GM18526 (cell line): ENCODE data around the gene PRKCH.

Experiments
- POLR2A ChIP-seq: IDR thresholded peaks from 3 replicates; pipeline ENCODE4 v1.6.1; 2011; ENCODE audit not compliant: insufficient read length; ENCODE audit errors: extremely low read depth

The PRKCH gene

GRCh38 chr14:61372379-61372778 lies 51.0 kb downstream of the PRKCH start:
- TF ChIP-seq POLR2A: no peak

- no peak for TF ChIP-seq POLR2A
Measured at GRCh38 chr14:61372842-61373555, 51.6 kb downstream of the PRKCH start.

GRCh38 chr14:61374284-61374683 lies 52.9 kb downstream of the PRKCH start:
- no peak for TF ChIP-seq POLR2A

GRCh38 chr14:61375218-61375617 lies 53.8 kb downstream of the PRKCH start:
- no peak for TF ChIP-seq POLR2A

GRCh38 chr14:61376314-61376713 lies 54.9 kb downstream of the PRKCH start:
- no peak for TF ChIP-seq POLR2A

- TF ChIP-seq POLR2A: no peak
Measured at GRCh38 chr14:61377749-61378148, 56.4 kb downstream of the PRKCH start.

GRCh38 chr14:61379639-61380184 lies 58.3 kb downstream of the PRKCH start:
- no peak for TF ChIP-seq POLR2A

- TF ChIP-seq POLR2A: no peak
Measured at GRCh38 chr14:61380984-61381383, 59.6 kb downstream of the PRKCH start.

- TF ChIP-seq POLR2A: no peak
Measured at GRCh38 chr14:61381553-61381952, 60.2 kb downstream of the PRKCH start.

- no peak for TF ChIP-seq POLR2A
Measured at GRCh38 chr14:61382842-61383241, 61.5 kb downstream of the PRKCH start.

- TF ChIP-seq POLR2A: no peak
Measured at GRCh38 chr14:61385002-61385685, 63.8 kb downstream of the PRKCH start.

GRCh38 chr14:61386173-61386772 lies 64.9 kb downstream of the PRKCH start:
- TF ChIP-seq POLR2A: no peak

- no peak for TF ChIP-seq POLR2A
Measured at GRCh38 chr14:61387076-61387475, 65.7 kb downstream of the PRKCH start.

GRCh38 chr14:61388173-61388975 lies 67.0 kb downstream of the PRKCH start:
- no peak for TF ChIP-seq POLR2A

GRCh38 chr14:61388976-61389576 lies 67.7 kb downstream of the PRKCH start:
- TF ChIP-seq POLR2A: no peak
